HEK293 (cell line): Measurements from ENCODE around the gene PSMC5.

Source experiments
- CTCF ChIP-seq: fragments of 450-650 bp; formaldehyde crosslinking; IDR thresholded peaks from 2 replicates; pipeline ENCODE4 v1.5.1; 2016; ENCODE audit warnings: missing biosample characterization, missing genetic modification characterization
- MEIS1 ChIP-seq: sonication (generic); formaldehyde crosslinking; IDR thresholded peaks from 2 replicates; pipeline ENCODE4 v1.8.1; 2022; ENCODE audit warnings: missing genetic modification reagents, mild to moderate bottlenecking, borderline replicate concordance
- ZNF10 ChIP-seq: fragments of 450-650 bp; formaldehyde crosslinking; IDR thresholded peaks from 2 replicates; pipeline ENCODE4 v1.5.1; 2017; ENCODE audit warnings: missing biosample characterization, missing genetic modification characterization
- ZNF146 ChIP-seq: fragments of 450-650 bp; formaldehyde crosslinking; IDR thresholded peaks from 2 replicates; pipeline ENCODE4 v1.5.1; 2016; ENCODE audit warnings: missing biosample characterization, missing genetic modification characterization
- ZNF223 ChIP-seq: fragments of 450-650 bp; formaldehyde crosslinking; IDR thresholded peaks from 2 replicates; pipeline ENCODE4 v1.5.1; 2016; ENCODE audit warnings: missing biosample characterization, missing genetic modification characterization
- ZNF660 ChIP-seq: fragments of 450-650 bp; IDR thresholded peaks from 2 replicates; pipeline ENCODE4 v1.5.1; 2018; ENCODE audit warnings: missing biosample characterization, mild to moderate bottlenecking, missing genetic modification characterization
- ZNF664 ChIP-seq: fragments of 450-650 bp; formaldehyde crosslinking; IDR thresholded peaks from 2 replicates; pipeline ENCODE4 v1.5.1; 2016; ENCODE audit warnings: missing biosample characterization, missing genetic modification characterization

- no peak for TF ChIP-seq ZNF223 (tag by site-specific recombination)
- TF ChIP-seq ZNF146 (tag by site-specific recombination) = no peak
- TF ChIP-seq MEIS1 (CRISPR knock-in tag) = no peak
- no peak for TF ChIP-seq ZNF664
- no peak for TF ChIP-seq ZNF10 (tag by site-specific recombination)
- peak; percentile 91 for TF ChIP-seq ZNF660
- peak; percentile 98 for TF ChIP-seq CTCF (tag by site-specific recombination)
These were observed 7.4 kb downstream of the PSMC5 start for GRCh38 chr17:63834431-63835166.
